OCI-LY3 (cell line): ENCODE data around the gene TGM1.

Experiments
- CTCF ChIP-seq: fragments of 200-600, 300-600 bp; sonication (generic); IDR thresholded peaks from 2 replicates; pipeline ENCODE4 v1.5.1; 2014; ENCODE audit warnings: antibody characterized with exemption, low read length, low read depth
- EZH2phosphoT487 ChIP-seq: fragments of 200-600 bp; shearing (Covaris generic); IDR thresholded peaks from 2 replicates; pipeline ENCODE4 v1.6.1; 2018; ENCODE audit warnings: antibody characterized with exemption, mixed run types, low read depth

- TF ChIP-seq CTCF (no peak), EZH2phosphoT487 (no peak)
Observed at GRCh38 chr14:24307156-24307574, 44.2 kb upstream of the TGM1 start.
